Mucosa of rectum (tissue), 2 donors: Measurements from ENCODE around the gene UBXN11.
"Not testable (repeated sequence)": the region's sequence is repeated elsewhere in the genome, so short reads cannot be mapped to it uniquely, and the experiment has no call there.

ENCODE experiments used
- H3K27ac ChIP-seq, 2 donors: one replicate each; pipeline ENCODE4 v1.7.0; 2013; ENCODE audit warnings: inconsistent platforms in 2 of 2, low read depth in 2 of 2, low read length in 2 of 2
- H3K27me3 ChIP-seq, 2 donors: one replicate each; pipeline ENCODE4 v1.7.0; 2013; ENCODE audit warnings: low read length in 2 of 2; ENCODE audit not compliant: control insufficient read depth in 2 of 2, insufficient read depth in 2 of 2
- H3K36me3 ChIP-seq, 2 donors: one replicate each; pipeline ENCODE4 v1.7.0; 2013; ENCODE audit warnings: low read length in 2 of 2; ENCODE audit not compliant: control insufficient read depth in 2 of 2, insufficient read depth in 2 of 2
- H3K4me1 ChIP-seq, 2 donors: one replicate each; pipeline ENCODE4 v1.7.0; 2013; ENCODE audit warnings: low read length in 2 of 2, mild to moderate bottlenecking in 1 of 2; ENCODE audit not compliant: control insufficient read depth in 2 of 2, insufficient read depth in 2 of 2
- H3K4me3 ChIP-seq, 2 donors: one replicate each; pipeline ENCODE4 v1.7.0; 2013; ENCODE audit warnings: low read length in 2 of 2
- H3K9ac ChIP-seq, 2 donors: one replicate each; pipeline ENCODE4 v1.7.0; 2013; ENCODE audit warnings: low read length in 2 of 2, low read depth in 1 of 2, mild to moderate bottlenecking in 1 of 2
- H3K9me3 ChIP-seq, 2 donors: one replicate each; pipeline ENCODE4 v1.7.0; 2013; ENCODE audit warnings: low read length in 2 of 2; ENCODE audit not compliant: control insufficient read depth in 2 of 2
- donor health status: healthy.
- donor health status: Normal muscosa, but diverticular disease.

UBXN11 gene

GRCh38 chr1:26321315-26322041 lies 15.0 kb upstream of the UBXN11 start:
- peaks cover 0 to 3% of the 10 kb centered on the region in 2 donors for H3K27me3 ChIP-seq
- no peaks in the 10 kb centered on the region for H3K9me3 ChIP-seq
- H3K4me3 ChIP-seq: peak overlapping the region in 1 of 2 donors; percentile 23
- no peaks in the 10 kb centered on the region for H3K36me3 ChIP-seq
- H3K9ac ChIP-seq: peak overlapping the region in 1 of 2 donors; percentile 44
- no peak overlapping the region for H3K27ac ChIP-seq
- H3K4me1 ChIP-seq: peaks cover 14 to 15% of the 10 kb centered on the region in 2 donors

- Histone ChIP-seq H3K27ac (no peak overlapping the region), H3K4me1 (peaks cover 14 to 15% of the 10 kb centered on the region in 2 donors), H3K4me3 (no peak overlapping the region), H3K9me3 (no peaks in the 10 kb centered on the region), H3K9ac (peak overlapping the region in 1 of 2 donors; percentile 44), H3K27me3 (peaks cover 0 to 3% of the 10 kb centered on the region in 2 donors), H3K36me3 (no peaks in the 10 kb centered on the region)
These were observed 14.5 kb upstream of the UBXN11 start for GRCh38 chr1:26320896-26321295.

- Histone ChIP-seq H3K4me3 (peak overlapping the region; percentile 49 to 67), H3K27ac (peak overlapping the region; percentile 37 to 75)
These were observed 12.1 kb upstream of the UBXN11 start for GRCh38 chr1:26318338-26319064.

GRCh38 chr1:26317612-26318337 lies 11.3 kb upstream of the UBXN11 start, which contains the start of gene CD52:
TSS of gene CD52 (plus strand) at chr1:26317958. CDS start at chr1:26318018, 60 bp downstream.
- Histone ChIP-seq H3K27me3 (peaks cover 0 to 3% of the 10 kb centered on the region in 2 donors), H3K36me3 (no peaks in the 10 kb centered on the region), H3K9me3 (no peaks in the 10 kb centered on the region), H3K27ac (peak within 1 kb of the TSS; percentile 37 to 75), H3K9ac (peak within 1 kb of the TSS; percentile 48 to 51), H3K4me1 (peaks cover 15 to 18% of the 10 kb centered on the region in 2 donors), H3K4me3 (peak within 1 kb of the TSS; percentile 49 to 67)

More at GRCh38 chr1:26318338-26319064, 12.1 kb upstream of the UBXN11 start:
- H3K36me3 ChIP-seq: no peaks in the 10 kb centered on the region
- peak overlapping the region; percentile 48 to 51 for H3K9ac ChIP-seq
- H3K9me3 ChIP-seq: no peaks in the 10 kb centered on the region
- H3K27me3 ChIP-seq: peaks cover 0 to 3% of the 10 kb centered on the region in 2 donors
- peaks cover 15 to 18% of the 10 kb centered on the region in 2 donors for H3K4me1 ChIP-seq

GRCh38 chr1:26317146-26317545 lies 10.7 kb upstream of the UBXN11 start:
- H3K4me3 ChIP-seq: peak overlapping the region; percentile 7 to 67
- H3K4me1 ChIP-seq: peaks cover 15 to 18% of the 10 kb centered on the region in 2 donors
- H3K27ac ChIP-seq: peak overlapping the region in 1 of 2 donors; percentile 52
- no peak overlapping the region for H3K9ac ChIP-seq
- H3K9me3 ChIP-seq: no peaks in the 10 kb centered on the region
- no peaks in the 10 kb centered on the region for H3K36me3 ChIP-seq
- peaks cover 0 to 3% of the 10 kb centered on the region in 2 donors for H3K27me3 ChIP-seq

GRCh38 chr1:26315874-26316850 lies 9.7 kb upstream of the UBXN11 start:
- H3K4me3 ChIP-seq: no peak overlapping the region
- no peak overlapping the region for H3K9ac ChIP-seq
- no peaks in the 10 kb centered on the region for H3K9me3 ChIP-seq
- H3K27ac ChIP-seq: no peak overlapping the region
- H3K4me1 ChIP-seq: peaks cover 9 to 14% of the 10 kb centered on the region in 2 donors
- H3K36me3 ChIP-seq: no peaks in the 10 kb centered on the region
- H3K27me3 ChIP-seq: peaks cover 0 to 3% of the 10 kb centered on the region in 2 donors

- Histone ChIP-seq H3K27me3 (no peaks in the 10 kb centered on the region), H3K9me3 (no peaks in the 10 kb centered on the region), H3K4me3 (no peak overlapping the region), H3K27ac (no peak overlapping the region), H3K4me1 (peaks cover 9 to 11% of the 10 kb centered on the region in 2 donors), H3K9ac (no peak overlapping the region), H3K36me3 (no peaks in the 10 kb centered on the region)
These were observed 8.1 kb upstream of the UBXN11 start for GRCh38 chr1:26314501-26314900.

GRCh38 chr1:26307966-26308899 lies 1.8 kb upstream of the UBXN11 start:
- not testable (repeated sequence) for H3K9me3 ChIP-seq, H3K9ac ChIP-seq, H3K27me3 ChIP-seq, H3K36me3 ChIP-seq, H3K4me3 ChIP-seq, H3K27ac ChIP-seq
- H3K4me1 ChIP-seq: peaks cover 10 to 12% of the 10 kb centered on the region in 2 donors
